ENCODE measurements around the gene TM4SF1. TPM values are rescaled to one million over a fixed set of nuclear protein-coding genes. Genes with fewer than 3 reads are reported as not detected.

The TM4SF1 gene
- total and polyA plus RNA-seq, 2 donors (not counting 3 experiments of a cell fraction or from before 2014, with no cell fraction given): 559 to 1,407 TPM

GRCh38 chr3:149321640-149322039, 55.8 kb downstream of the TM4SF1 start:
- CTCF ChIA-PET: interaction anchor here (1.1 kb wide), 1 partner anchor 22 kb away, joined by 3 read pairs; no protein-coding TSS in a partner anchor
- DNase-seq (ENCODE audit: low read depth, low spot score): no peak
- intact Hi-C loops (cut with micrococcal nuclease) (no loop called here), dilution Hi-C loops (cut with MboI; ENCODE audit: extremely low pct_ligation_motif_present, low sequenced_read_pairs) (no loop called here)
- Histone ChIP-seq H4K20me1 (replicated peaks; ENCODE audit: control insufficient read depth, extremely low read depth, insufficient read depth, low read length) (no peaks in the 10 kb centered on the region), H3K4me2 (ENCODE audit: insufficient read depth, low read length) (no peak overlapping the region), H3K4me3 (replicated peaks in 1 of 3; ENCODE audit: insufficient read depth in 1 of 3, low read depth in 1 of 3, low read length in 3 of 3) (no peak overlapping the region), H3K4me1 (ENCODE audit: control insufficient read depth, extremely low read depth, insufficient read depth, low read length) (peaks cover 3% of the 10 kb centered on the region), H3K9me3 (replicated peaks; ENCODE audit: control insufficient read depth, insufficient read depth, low read length) (no peaks in the 10 kb centered on the region), H2AFZ (ENCODE audit: low read depth, low read length) (no peak overlapping the region), H3K36me3 (ENCODE audit: control insufficient read depth in 2 of 2, extremely low read depth in 1 of 2, insufficient read depth in 2 of 2, low read length in 2 of 2) (peaks cover 13 to 29% of the 10 kb centered on the region in 2 experiments), H3K79me2 (ENCODE audit: control insufficient read depth, insufficient read depth, low read length) (no peaks in the 10 kb centered on the region), H3K27ac (ENCODE audit: insufficient read depth, low read depth, low read length) (no peak overlapping the region), H3K27me3 (ENCODE audit: control insufficient read depth in 2 of 2, insufficient read depth in 2 of 2, low read length in 2 of 2) (no peaks in the 10 kb centered on the region), H3K9ac (replicated peaks; ENCODE audit: extremely low read depth, insufficient read depth, low read length) (no peak overlapping the region), H3K9me1 (replicated peaks; ENCODE audit: control insufficient read depth, extremely low read depth, insufficient read depth, low read length) (no peaks in the 10 kb centered on the region)
- no peak for TF ChIP-seq POLR2A (IDR thresholded peaks at IDR 0.05; ENCODE audit: low read depth, low read length)
- TF ChIP-seq, protein P1, sequence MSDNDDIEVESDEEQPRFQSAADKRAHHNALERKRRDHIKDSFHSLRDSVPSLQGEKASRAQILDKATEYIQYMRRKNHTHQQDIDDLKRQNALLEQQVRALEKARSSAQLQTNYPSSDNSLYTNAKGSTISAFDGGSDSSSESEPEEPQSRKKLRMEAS (IDR thresholded peaks at IDR 0.05; ENCODE audit: insufficient read depth, insufficient read length): no peak
- TF ChIP-seq EZH2 (IDR thresholded peaks at IDR 0.05; ENCODE audit: borderline replicate concordance, low read depth, low read length, severe bottlenecking): no peak
- TF ChIP-seq POLR2AphosphoS5 (IDR thresholded peaks at IDR 0.05; ENCODE audit: insufficient read depth, low read depth, low read length): no peak
- TF ChIP-seq JUN (IDR thresholded peaks at IDR 0.05; ENCODE audit: borderline replicate concordance, insufficient read depth, insufficient read length, low read depth): no peak
- TF ChIP-seq MYC (IDR thresholded peaks at IDR 0.05; ENCODE audit: low read depth, low read length): no peak
- no peak for TF ChIP-seq FOS (IDR thresholded peaks at IDR 0.05; ENCODE audit: borderline replicate concordance, insufficient read depth, low read length)
- TF ChIP-seq, protein P2, sequence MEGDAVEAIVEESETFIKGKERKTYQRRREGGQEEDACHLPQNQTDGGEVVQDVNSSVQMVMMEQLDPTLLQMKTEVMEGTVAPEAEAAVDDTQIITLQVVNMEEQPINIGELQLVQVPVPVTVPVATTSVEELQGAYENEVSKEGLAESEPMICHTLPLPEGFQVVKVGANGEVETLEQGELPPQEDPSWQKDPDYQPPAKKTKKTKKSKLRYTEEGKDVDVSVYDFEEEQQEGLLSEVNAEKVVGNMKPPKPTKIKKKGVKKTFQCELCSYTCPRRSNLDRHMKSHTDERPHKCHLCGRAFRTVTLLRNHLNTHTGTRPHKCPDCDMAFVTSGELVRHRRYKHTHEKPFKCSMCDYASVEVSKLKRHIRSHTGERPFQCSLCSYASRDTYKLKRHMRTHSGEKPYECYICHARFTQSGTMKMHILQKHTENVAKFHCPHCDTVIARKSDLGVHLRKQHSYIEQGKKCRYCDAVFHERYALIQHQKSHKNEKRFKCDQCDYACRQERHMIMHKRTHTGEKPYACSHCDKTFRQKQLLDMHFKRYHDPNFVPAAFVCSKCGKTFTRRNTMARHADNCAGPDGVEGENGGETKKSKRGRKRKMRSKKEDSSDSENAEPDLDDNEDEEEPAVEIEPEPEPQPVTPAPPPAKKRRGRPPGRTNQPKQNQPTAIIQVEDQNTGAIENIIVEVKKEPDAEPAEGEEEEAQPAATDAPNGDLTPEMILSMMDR (IDR thresholded peaks at IDR 0.05; ENCODE audit: extremely low read depth in 1 of 2, insufficient read depth in 1 of 2, low read depth in 1 of 2, low read length in 2 of 2): no peak
- no peak for TF ChIP-seq GATA2 (IDR thresholded peaks at IDR 0.05; ENCODE audit: insufficient read depth, insufficient read length, low read depth, low read length)
- BruUV-seq (replicated peaks): no TSS peak
- FAIRE-seq: no peak
- POLR2A ChIA-PET: no interaction called here

All from endothelial cell of umbilical vein (primary cell).